Subcutaneous adipose tissue (tissue), 4 donors: ENCODE results near the gene EIF4G3. TPM values are rescaled to one million over a fixed set of nuclear protein-coding genes. Genes with fewer than 3 reads are reported as not detected.

Experiments
- total RNA-seq, 4 donors: library from RNA; depleted of rRNA; stranded (reverse); fragments of >200 nt; gene quantifications; one replicate each; pipeline ENCODE4 v1.1.0, GENCODE V29; 2016
- TF ChIP-seq, protein P1 (sequence below): fragments of 450-650 bp; IDR thresholded peaks from one replicate; pipeline ENCODE4 v1.5.1; 2016; ENCODE audit warnings: low read depth, mild to moderate bottlenecking, control low read depth, antibody characterized with exemption, moderate library complexity

Gene EIF4G3
- total RNA-seq, 4 donors from 2014 or later = 41.0 to 60.2 (median 51.7) TPM

DNA sequence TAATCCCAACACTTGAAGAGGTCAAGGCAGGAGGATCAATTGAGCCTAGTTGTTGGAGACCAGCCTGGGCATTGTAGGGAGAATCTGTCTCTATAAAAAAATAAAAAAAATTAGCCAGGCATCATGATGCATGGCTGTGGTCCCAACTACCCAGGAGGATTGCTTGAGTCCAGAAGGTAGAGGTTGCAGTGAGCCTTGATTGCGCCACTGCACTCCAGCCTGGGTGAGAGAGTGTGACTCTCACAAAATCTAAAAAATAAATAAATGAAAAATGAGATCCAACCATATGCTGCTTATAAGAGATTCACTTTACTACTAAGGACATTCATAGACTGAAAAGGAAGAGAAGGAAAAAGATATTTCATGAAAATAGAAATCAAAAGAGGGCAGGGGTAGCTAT is 342.5 kb downstream of the EIF4G3 start:
- TF ChIP-seq, protein P1, sequence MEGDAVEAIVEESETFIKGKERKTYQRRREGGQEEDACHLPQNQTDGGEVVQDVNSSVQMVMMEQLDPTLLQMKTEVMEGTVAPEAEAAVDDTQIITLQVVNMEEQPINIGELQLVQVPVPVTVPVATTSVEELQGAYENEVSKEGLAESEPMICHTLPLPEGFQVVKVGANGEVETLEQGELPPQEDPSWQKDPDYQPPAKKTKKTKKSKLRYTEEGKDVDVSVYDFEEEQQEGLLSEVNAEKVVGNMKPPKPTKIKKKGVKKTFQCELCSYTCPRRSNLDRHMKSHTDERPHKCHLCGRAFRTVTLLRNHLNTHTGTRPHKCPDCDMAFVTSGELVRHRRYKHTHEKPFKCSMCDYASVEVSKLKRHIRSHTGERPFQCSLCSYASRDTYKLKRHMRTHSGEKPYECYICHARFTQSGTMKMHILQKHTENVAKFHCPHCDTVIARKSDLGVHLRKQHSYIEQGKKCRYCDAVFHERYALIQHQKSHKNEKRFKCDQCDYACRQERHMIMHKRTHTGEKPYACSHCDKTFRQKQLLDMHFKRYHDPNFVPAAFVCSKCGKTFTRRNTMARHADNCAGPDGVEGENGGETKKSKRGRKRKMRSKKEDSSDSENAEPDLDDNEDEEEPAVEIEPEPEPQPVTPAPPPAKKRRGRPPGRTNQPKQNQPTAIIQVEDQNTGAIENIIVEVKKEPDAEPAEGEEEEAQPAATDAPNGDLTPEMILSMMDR = no peak

DNA sequence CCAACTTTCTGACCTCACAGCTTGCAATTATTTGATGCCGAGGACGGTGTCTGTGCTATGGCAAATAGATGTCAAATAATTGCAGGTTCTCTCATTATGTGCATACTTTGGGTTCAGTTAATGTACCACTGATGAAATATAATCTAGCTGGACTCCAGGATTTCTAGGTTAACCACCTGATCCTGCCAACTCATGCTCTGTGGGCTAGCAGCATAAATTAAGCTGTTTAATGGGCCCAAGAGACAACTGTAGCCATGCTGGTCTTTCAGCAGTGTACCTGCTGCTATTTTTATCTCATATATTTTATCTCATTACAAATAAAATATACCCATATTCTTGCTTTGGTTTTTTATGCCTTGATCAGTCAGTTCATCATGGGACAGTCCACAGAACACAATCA is 346.3 kb downstream of the EIF4G3 start:
- TF ChIP-seq, protein P1 = no peak

DNA sequence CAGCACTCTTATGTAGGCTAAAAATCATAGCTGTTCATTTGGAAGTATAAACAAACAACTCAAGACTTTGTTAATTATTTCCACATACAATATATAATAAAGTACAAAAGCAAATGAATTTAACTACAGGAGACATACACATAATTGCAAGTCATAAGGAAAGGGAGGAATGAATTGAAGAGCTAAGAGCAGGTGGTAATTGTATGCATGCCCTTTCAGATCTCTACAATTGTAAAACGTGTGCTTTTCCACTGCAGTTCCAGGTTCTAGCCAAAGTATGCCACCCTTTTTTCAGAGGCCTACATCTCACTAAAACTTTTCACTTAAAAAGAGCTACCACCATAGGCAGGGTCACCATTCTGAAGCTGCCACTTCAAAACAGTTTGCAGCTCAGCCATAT is 346.8 kb downstream of the EIF4G3 start:
- TF ChIP-seq, protein P1 = no peak

DNA sequence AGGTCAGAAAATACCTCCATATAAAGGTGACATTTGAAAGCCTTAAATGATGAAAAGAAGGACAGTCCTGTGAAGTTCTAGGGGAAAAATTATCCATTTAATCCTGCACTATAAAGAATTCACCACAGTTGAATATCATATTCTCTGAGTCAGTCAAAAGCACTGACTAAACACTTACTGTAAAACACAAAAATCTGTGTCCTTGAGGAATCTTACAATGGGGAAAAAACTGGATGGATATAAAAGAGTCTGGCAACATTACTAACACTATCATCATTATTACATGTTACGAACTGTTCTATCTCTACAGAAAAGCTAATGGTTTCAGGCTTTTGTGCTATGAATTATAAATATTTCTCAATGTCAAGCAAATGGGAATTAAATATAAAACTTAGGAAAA is 347.2 kb downstream of the EIF4G3 start:
- TF ChIP-seq, protein P1 = no peak

DNA sequence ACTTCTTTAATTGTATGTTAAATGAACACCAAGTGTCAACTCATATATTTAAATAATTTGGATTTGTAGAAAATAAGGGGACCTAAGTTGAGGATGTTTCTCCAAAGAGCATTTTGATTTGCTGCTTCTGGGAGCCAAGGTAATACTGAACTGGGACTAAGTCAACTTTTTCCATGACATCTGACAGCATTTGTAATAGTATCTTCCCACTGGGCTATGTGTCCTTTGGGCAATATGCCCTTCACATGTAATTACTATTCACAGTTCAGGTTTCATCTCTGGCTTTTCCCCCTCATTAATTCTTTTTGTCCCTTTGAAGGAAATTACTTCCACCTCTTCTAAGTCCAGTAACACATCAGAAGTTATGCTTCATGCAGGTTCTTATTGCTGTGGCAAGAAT is 352.9 kb downstream of the EIF4G3 start:
- TF ChIP-seq, protein P1 = no peak

DNA sequence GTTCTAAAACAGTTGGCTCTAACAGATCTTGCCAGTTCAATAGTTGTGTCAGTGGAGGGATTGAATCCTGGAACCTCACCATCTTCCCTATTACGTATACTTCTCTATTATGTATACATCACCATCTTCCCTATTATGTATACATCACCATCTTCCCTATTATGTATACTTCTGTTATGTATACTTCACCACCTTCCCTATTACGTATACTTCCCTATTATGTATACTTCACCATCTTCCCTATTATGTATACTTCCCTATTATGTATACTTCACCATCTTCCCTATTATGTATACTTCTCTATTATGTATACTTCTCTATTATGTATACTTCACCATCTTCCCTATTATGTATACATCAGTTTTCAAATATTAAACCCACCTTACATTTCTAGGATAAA is 355.2 kb downstream of the EIF4G3 start:
- TF ChIP-seq, protein P1 = no peak

DNA sequence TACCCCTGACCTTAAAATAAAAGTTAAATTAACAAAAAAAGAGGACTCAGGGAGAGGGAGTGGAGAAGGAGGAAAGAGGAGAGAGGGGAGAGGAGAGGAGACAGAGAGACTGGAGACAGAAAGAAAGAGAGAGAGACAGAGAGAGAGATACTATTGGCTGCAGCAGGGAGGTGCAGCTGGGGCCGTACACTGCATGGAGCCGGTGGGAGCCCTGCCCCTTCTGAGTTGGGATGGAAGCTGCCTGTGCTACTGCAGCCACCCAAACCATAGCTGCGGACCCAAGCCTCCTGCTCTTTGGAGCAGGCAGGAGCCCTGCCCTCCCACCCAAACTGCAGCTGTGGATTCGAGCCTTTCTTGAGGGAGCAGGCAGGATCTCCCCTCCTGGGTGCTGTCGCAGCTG is 356.9 kb downstream of the EIF4G3 start:
- TF ChIP-seq, protein P1 = no peak

DNA sequence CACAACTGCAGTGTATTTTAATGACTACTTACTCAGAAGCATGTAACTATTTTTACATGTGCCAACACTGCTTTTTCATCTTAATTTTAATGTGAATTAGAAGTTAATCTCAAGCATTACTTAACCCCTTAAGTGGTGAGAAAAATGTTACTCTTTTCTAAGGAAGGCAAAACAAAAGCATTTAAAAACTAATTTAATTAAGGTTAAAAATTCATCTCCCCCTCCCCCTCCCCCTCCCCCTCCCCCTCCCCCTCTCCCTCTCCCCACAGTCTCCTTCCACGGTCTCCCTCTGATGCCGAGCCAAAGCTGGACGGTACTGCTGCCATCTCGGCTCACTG is 362.2 kb downstream of the EIF4G3 start:
- TF ChIP-seq, protein P1 = no peak
